ENCODE results near the gene LHFPL5. TPM values are rescaled to one million over a fixed set of nuclear protein-coding genes. Genes with fewer than 3 reads are reported as not detected.

LHFPL5 gene
- polyA plus RNA-seq, 4 donors: 0.24 to 0.32 TPM; not detected in 2

- DNase-seq (ENCODE audit: low read depth in 4 of 4, low spot score in 3 of 4): no peak
These were observed 16.6 kb upstream of the LHFPL5 start for GRCh38 chr6:35788423-35788982.

GRCh38 chr6:35790683-35791082 is 14.5 kb upstream of the LHFPL5 start:
- no peak for DNase-seq (ENCODE audit: low read depth in 4 of 4, low spot score in 3 of 4)

- DNase-seq (ENCODE audit: low read depth in 4 of 4, low spot score in 3 of 4): no peak
These were observed 10.4 kb upstream of the LHFPL5 start for GRCh38 chr6:35794536-35795452.

DNA sequence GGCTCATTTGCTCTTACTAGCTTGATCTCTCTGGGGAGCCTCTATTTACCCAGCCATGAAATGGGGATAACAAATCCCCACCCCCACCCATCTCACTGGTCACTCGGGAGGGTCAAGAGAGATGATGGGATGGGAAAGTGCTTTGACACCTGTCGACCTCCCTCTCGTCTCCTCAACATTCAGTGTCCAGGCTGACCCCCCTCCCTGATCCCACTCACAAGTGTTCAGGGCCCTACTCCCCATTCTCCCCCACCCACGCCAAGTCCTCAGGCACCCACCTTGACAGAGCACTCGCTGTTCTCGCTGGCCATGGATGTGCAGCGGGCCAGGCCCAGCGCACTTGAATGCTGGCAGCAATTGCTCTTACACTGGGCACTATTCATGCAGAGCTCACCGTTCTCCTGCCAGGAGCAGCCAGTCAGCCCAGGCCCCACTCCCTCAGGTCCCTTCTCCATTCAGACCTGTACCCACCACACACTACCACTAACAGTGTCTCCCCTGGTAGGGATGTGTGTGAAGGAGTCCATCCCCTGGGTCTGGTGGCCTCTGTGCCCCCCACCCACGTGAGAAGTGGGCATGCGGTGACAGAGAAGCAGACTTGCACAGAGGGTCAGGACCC is 9.6 kb upstream of the LHFPL5 start:
- DNase-seq (ENCODE audit: low read depth in 4 of 4, low spot score in 3 of 4): no peak

- no peak for DNase-seq (ENCODE audit: low read depth in 4 of 4, low spot score in 3 of 4)
These were observed 8.9 kb upstream of the LHFPL5 start for GRCh38 chr6:35796236-35796635.

DNA sequence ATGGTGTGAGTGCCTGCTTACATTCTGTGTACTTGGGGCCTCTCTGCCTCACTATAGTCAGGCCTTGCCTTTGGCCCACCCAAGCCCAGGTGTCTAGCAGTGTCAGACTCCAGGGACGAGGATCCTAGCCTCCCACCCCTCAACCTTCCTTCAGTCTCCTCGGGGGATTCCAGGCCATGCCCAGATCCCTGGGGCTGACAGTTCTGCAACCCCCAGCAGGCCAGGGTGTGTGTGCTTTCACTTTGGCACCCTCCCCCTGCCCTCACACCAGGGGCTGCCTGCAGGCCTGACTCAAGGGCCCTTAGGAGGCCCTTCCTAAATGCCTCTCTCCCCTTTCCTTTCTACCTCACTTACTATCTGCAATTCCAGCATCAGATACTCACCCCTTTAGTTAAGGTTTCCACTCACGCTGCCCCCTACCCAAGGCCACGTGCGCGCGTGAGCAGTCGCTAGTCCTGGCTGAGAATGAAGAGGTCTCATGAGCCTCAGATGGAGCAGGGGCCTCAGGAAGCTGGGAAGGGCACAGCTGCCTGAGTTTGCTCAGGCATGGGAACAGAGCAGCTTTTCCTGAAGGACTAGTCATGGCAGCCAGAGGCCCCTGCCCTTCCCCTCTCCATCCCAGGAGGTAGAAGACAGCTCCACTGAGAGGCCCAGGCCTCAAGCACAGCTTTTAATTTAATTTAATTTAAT is 7.2 kb upstream of the LHFPL5 start:
- no peak for DNase-seq (ENCODE audit: low read depth in 4 of 4, low spot score in 3 of 4)

- DNase-seq (ENCODE audit: low read depth in 4 of 4, low spot score in 3 of 4): no peak
These were observed 6.4 kb upstream of the LHFPL5 start for GRCh38 chr6:35798706-35799105.

GRCh38 chr6:35801148-35801547 is 4.0 kb upstream of the LHFPL5 start:
- no peak for DNase-seq (ENCODE audit: low read depth in 4 of 4, low spot score in 3 of 4)

DNA sequence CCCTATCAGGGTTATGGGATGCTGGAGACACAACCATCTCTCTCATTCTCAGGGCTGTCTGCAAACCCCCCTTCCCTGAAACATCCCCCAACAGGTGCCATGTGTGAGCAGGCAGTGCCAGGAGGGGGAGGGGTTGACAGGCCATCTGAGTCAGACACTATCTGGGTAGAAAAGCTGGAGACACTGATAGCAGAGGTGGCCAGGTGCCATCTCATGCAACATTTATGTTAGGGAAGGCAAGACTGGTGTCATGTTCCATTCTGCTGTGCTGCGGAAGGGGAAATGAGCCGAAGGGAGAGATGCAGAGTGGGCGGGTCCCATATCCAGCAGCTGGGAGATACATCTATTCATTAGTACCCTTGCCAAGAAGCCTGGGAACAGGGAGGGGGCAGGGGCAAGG is 3.5 kb downstream of the LHFPL5 start:
- no peak for DNase-seq (ENCODE audit: low read depth in 4 of 4, low spot score in 3 of 4)

DNA sequence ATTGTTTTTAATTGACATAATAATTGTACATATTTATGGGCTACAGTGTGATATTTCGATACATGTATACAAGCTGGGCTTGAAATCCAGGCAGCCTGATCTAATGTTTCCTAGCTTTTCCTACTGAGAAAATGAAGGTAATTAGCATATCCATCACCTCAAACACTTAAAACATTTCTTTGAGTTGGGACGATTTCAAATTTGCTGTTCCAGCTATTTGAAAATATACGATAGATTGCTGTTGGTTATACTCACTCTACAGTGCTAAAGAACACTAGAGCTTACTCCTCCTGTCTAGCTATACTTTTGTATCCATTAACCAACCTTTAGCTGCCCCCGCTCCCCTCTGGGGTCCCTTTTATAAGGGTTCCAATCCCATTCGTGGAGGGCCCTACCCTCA is 4.7 kb downstream of the LHFPL5 start:
- DNase-seq (ENCODE audit: low read depth in 4 of 4, low spot score in 3 of 4): no peak

GRCh38 chr6:35810971-35811698 is 6.0 kb downstream of the LHFPL5 start:
- no peak for DNase-seq (ENCODE audit: low read depth in 4 of 4, low spot score in 3 of 4)

- DNase-seq (ENCODE audit: low read depth in 4 of 4, low spot score in 3 of 4): no peak
These were observed 6.5 kb downstream of the LHFPL5 start for GRCh38 chr6:35811699-35811995.

GRCh38 chr6:35817515-35817914 is 12.4 kb downstream of the LHFPL5 start:
- DNase-seq (ENCODE audit: low read depth in 4 of 4, low spot score in 3 of 4): no peak

DNA sequence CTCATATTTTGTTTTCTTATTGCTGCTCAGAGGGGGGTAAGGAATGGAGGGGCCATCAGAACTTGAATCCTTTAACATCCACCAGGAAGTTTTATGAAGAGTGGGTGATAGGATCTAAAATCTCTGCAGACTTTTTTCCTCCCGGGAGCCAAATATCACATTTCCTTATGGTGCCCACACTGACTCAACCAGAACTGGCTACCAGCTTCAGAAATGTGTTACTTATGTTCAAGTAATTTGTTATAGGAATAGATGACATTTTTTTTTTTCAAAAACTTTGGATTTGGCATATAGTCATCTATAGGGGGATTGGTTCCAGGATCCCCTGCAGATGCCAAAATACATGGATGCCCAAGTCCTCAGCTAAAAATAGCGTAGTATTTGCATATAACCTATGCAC is 18.4 kb downstream of the LHFPL5 start:
- no peak for DNase-seq (ENCODE audit: low read depth in 4 of 4, low spot score in 3 of 4)

DNA sequence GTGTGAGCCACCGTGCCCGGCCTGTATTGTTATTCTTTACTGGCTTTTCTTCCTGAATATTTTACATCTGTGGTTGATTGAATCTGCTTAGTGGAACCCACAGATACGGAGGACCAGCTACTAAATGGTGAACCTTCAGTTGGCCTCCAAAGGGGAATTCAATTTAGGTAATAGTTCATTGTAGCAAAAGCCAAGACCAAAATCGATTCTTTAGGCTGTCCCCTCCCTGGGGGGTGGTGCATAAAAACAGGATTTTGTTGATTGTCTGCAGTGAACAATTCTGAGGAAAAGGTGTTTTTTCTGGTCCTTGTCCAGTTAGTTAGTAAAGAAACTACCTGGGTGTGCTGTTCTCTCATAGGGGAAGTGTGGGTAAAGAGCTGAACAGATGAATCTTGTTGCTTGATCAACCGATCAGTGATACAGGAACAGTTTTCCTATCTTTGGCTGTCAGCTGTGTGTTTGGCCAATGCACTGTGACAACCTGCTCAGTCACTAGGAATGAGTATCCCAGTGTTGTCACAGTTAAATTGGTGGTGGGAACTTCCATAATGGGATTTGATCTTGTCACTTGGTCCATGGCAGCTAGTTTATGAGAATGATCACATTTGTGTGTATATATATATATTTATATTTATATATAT is 19.5 kb downstream of the LHFPL5 start:
- no peak for DNase-seq (ENCODE audit: low read depth in 4 of 4, low spot score in 3 of 4)

DNA sequence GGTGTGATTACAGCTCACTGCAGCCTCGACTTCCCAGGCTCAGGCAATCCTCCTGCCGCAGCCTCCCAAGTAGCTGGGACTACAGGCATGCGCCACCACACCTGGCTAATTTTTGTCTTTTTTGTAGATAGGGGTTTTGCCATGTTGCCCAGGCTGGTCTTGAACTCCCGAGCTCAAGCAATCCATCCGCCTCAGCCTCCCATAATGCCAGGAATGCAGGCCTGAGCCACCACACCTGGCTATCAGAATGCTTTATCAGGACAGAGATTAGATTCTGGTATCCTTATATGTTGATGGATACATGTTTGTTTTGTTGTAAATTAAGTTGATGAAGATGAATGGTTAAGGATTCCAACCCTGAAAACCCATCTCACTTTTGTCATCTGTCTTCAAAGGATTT is 24.2 kb downstream of the LHFPL5 start:
- DNase-seq (ENCODE audit: low read depth in 4 of 4, low spot score in 3 of 4): no peak

- DNase-seq (ENCODE audit: low read depth in 4 of 4, low spot score in 3 of 4): no peak
These were observed 26.3 kb downstream of the LHFPL5 start for GRCh38 chr6:35831257-35832007.

DNA sequence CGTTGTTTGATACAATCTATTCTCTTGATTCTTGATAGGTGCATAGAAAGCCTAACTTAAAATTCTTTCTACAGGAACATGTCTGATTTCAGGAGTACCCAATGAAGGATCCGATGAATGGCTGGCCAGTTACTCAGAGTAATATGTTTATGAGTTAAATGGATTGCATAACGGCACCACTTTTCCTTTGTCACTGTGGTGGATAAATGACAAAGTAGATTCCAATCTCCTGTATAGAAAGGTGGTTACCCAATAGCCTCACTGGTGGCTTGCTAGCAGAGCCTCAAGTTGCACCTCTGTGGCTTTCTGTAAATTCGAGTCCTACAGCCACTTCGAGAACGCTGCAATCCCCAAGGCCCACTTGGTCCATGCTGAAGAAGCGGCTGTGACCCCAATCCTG is 28.4 kb downstream of the LHFPL5 start:
- DNase-seq (ENCODE audit: low read depth in 4 of 4, low spot score in 3 of 4): no peak

DNA sequence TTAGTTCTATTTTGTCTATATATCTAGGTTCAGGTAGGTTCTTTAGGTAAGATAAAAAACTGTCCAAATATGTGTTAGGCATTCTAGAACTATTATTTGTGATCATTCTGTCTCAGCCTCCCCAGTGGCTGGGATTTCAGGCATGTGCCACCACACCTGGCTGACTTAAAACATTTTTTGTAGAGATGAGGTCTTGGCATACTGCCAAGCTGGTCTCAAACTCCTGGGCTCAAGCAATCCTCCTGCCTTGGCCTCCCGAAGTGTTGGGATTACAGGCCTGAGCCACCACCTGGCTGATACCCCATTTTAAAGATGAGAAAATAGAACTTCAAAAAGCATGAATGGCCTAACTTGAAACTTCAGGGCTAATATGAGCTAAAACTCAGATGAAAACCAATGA is 33.9 kb downstream of the LHFPL5 start:
- DNase-seq (ENCODE audit: low read depth in 4 of 4, low spot score in 3 of 4): no peak

DNA sequence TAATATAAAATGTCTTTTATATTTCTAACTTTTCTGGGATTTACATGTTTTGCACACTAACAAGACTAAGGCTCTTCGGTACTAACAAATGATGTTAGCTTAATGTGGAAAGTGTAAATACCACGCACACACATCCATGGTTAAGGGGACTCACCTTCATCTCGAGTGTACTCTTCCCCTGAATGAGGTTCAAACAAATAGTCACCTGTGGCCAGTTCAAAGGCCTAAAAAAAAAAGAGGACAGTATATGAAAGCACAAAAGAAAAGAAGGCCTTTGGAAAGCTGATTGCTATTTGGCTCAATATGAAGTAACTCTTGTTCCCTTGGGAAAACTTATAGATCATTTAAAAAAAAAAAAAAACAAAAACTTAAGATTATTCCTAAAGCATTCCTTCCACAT is 37.2 kb downstream of the LHFPL5 start:
- no peak for DNase-seq (ENCODE audit: low read depth in 4 of 4, low spot score in 3 of 4)
